ENCODE measurements around the gene UROC1.

GRCh38 chr3:126516152-126516935 is 1.2 kb downstream of the UROC1 start:
- TF ChIP-seq CTCF (conservative IDR thresholded peaks at IDR 0.05; ENCODE audit: low read depth in 2 of 2): no peak
- TF ChIP-seq JUNB (IDR thresholded peaks at IDR 0.05; ENCODE audit: unreplicated experiment): no peak
- no peak for TF ChIP-seq ETS1 (IDR thresholded peaks at IDR 0.05)
- no peak for TF ChIP-seq EZH2phosphoT487 (IDR thresholded peaks at IDR 0.05; ENCODE audit: unreplicated experiment)
- no peak for TF ChIP-seq CREB1 (CRISPR knock-in tag; IDR thresholded peaks at IDR 0.05; ENCODE audit: low read depth)
- no peak for TF ChIP-seq REST (IDR thresholded peaks at IDR 0.05; ENCODE audit: unreplicated experiment)
- no peak for TF ChIP-seq POLR2AphosphoS5 (IDR thresholded peaks at IDR 0.05; ENCODE audit: low read depth)
- TF ChIP-seq EZH2 (IDR thresholded peaks at IDR 0.05; ENCODE audit: low read depth, unreplicated experiment): no peak
- TF ChIP-seq STAT1 (IDR thresholded peaks at IDR 0.05; ENCODE audit: unreplicated experiment): no peak
- TF ChIP-seq ZNF331 (CRISPR knock-in tag; IDR thresholded peaks at IDR 0.05; ENCODE audit: low read depth): no peak
- no peak for TF ChIP-seq NANOG (IDR thresholded peaks at IDR 0.05; ENCODE audit: borderline replicate concordance)
